Stomach (tissue), 4 donors: ENCODE results near the gene ZIC1.

ENCODE experiments used
- CTCF ChIP-seq, 7 experiments: fragments of 450-650 bp in 4 of 7; fragments of 200-600 bp in 3 of 7; sonication (generic) in 3 of 7; IDR thresholded peaks; one replicate each; pipeline ENCODE4 v1.5.1; 2016 to 2019; ENCODE audit warnings: antibody characterized with exemption in 7 of 7, control low read depth in 2 of 7, mild to moderate bottlenecking in 1 of 7
- EP300 ChIP-seq: sonication (generic); formaldehyde crosslinking; IDR thresholded peaks from one replicate; pipeline ENCODE4 v1.6.1; 2017; ENCODE audit warnings: antibody characterized with exemption
- POLR2A ChIP-seq, 4 donors: fragments of 450-650 bp; IDR thresholded peaks; one replicate each; pipeline ENCODE4 v1.6.1; 2016; ENCODE audit warnings: antibody characterized with exemption in 4 of 4, control low read depth in 2 of 4, mild to moderate bottlenecking in 1 of 4, moderate library complexity in 1 of 4
- POLR2AphosphoS5 ChIP-seq, 3 donors: sonication (generic); formaldehyde crosslinking; IDR thresholded peaks; one replicate each; pipeline ENCODE4 v1.6.1; 2016; ENCODE audit warnings: antibody characterized with exemption in 3 of 3

- TF ChIP-seq CTCF (IDR thresholded peaks at IDR 0.05), result no peak
- no peak for TF ChIP-seq EP300
- TF ChIP-seq POLR2A (IDR thresholded peaks at IDR 0.05), result no peak
- TF ChIP-seq POLR2AphosphoS5 (IDR thresholded peaks at IDR 0.05), result no peak
These were observed 28.2 kb upstream of the ZIC1 start for GRCh38 chr3:147380977-147381376.
